ENCODE measurements around the gene SH2B3.

DNA sequence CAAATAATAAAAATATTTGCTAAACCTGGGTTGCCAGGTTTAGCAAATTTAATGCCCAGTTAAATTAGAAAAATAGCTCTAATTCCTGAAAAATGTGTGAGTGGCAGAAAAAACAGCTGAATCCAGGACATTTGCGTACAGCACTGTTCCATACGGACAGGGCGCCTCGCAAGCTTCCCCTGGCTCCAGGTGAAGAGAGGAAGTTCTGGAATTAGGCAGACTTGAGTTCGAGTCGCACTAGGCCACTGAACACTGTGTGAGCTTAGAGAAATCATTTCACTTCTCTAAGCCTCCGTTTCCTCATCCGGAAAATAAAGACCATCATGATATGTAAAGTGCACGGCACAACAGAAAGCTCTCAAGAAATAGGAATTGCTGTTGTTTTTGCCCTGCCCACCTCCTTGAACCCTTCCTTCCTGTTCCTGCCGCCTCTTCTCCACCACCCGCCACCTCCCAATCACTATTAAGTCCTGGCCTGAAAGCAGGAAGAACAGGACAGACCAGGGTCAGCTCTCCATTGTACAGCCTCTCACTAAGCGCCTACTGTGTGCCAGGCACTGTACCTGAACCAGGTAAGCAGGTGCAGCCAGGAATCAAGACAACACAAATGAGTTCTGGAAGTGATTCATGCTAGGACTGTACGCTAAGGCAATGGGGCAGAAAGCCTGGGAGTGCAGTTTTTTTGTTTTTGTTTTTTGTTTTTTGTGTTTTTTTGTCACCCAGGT is 36.1 kb upstream of the SH2B3 start:
- TF ChIP-seq CTCF (conservative IDR thresholded peaks at IDR 0.05; ENCODE audit: low read length) (no peak), EZH2phosphoT487 (IDR thresholded peaks at IDR 0.05; ENCODE audit: borderline replicate concordance, low read depth, low read length) (no peak)
